GM12878 (cell line): ENCODE results near the gene PDX1. TPM values are rescaled to one million over a fixed set of nuclear protein-coding genes. Genes with fewer than 3 reads are reported as not detected.

Experiments
- ATAC-seq: fragments of 200-7000 bp; cut with Tn5 transposase; 3 replicates; pipeline ENCODE4 v1.9.1; 2020; ENCODE audit warnings: mild to moderate bottlenecking, moderate library complexity
- BruUV-seq: library from RNA; stranded (reverse); fragments of 400-500 nt; replicated peaks from 2 replicates; lab custom pipeline; 2021; lab: Mats Ljungman, UMichigan
- CTCF ChIA-PET: fragments of 300-600 bp; sonication (Branson Sonifier 250); formaldehyde crosslinking; extraction: SDS; loops from one replicate; lab custom pipeline; 2021; ENCODE audit warnings: inconsistent platforms; lab: Yijun Ruan, JAX
- POLR2A ChIA-PET: fragments of 350-600 bp; formaldehyde crosslinking; extraction: SDS; loops from one replicate; lab custom pipeline; 2021; ENCODE audit warnings: inconsistent platforms; lab: Charles Lee
- RAD21 ChIA-PET: fragments of 300-600 bp; sonication (Branson Sonifier 250); formaldehyde crosslinking; loops from one replicate; lab custom pipeline; 2023; ENCODE audit warnings: antibody characterized with exemption; ENCODE audit not compliant: unreplicated experiment; lab: Charles Lee
- SMC1A ChIA-PET: fragments of 300-600 bp; sonication (Branson Sonifier 250); formaldehyde crosslinking; loops from one replicate; lab custom pipeline; 2023; ENCODE audit not compliant: unreplicated experiment, uncharacterized antibody; lab: Charles Lee
- DNase-seq: peaks from one replicate; pipeline ENCODE4 v3.0.0-alpha.2; 2011; ENCODE audit warnings: low read depth, low spot score
- FAIRE-seq: peaks from 3 replicates; lab custom pipeline; 2011; peaks lifted over from hg19 to GRCh38; lab: Jason Lieb, UNC
- H2AFZ ChIP-seq: 2 replicates; pipeline ENCODE4 v1.6.0; 2011; ENCODE audit warnings: low read depth, low read length, control low read depth; ENCODE audit not compliant: control insufficient read depth
- H3K27ac ChIP-seq: 2 replicates; pipeline ENCODE4 v1.5.1; 2011; ENCODE audit warnings: control low read depth; ENCODE audit not compliant: control insufficient read depth, insufficient read depth
- H3K27me3 ChIP-seq, 2 experiments: replicated peaks in 1 of 2; 2 replicates each; pipeline versions ENCODE4 v1.6.0 to v1.6.1; 2011; ENCODE audit warnings: low read length in 1 of 2; ENCODE audit not compliant: control insufficient read depth in 2 of 2, insufficient read depth in 2 of 2
- H3K36me3 ChIP-seq, 2 experiments: 2 replicates each; pipeline ENCODE4 v1.5.1; 2011; ENCODE audit warnings: low read length in 1 of 2; ENCODE audit not compliant: control insufficient read depth in 2 of 2, insufficient read depth in 2 of 2
- H3K4me1 ChIP-seq: 2 replicates; pipeline ENCODE4 v1.6.1; 2011; ENCODE audit warnings: mild to moderate bottlenecking, low read length, moderate library complexity, mixed read lengths; ENCODE audit not compliant: control insufficient read depth, insufficient read depth
- H3K4me2 ChIP-seq: 2 replicates; pipeline ENCODE4 v1.6.0; 2011; ENCODE audit warnings: control low read depth; ENCODE audit not compliant: control insufficient read depth, insufficient read depth
- H3K4me3 ChIP-seq: fragments of 200-600 bp; sonication (generic); 2 replicates; pipeline ENCODE4 v1.5.1; 2016
- H3K79me2 ChIP-seq: 2 replicates; pipeline ENCODE4 v1.6.0; 2011; ENCODE audit warnings: low read length; ENCODE audit not compliant: control insufficient read depth, insufficient read depth
- H3K9ac ChIP-seq: 2 replicates; pipeline ENCODE4 v1.8.0; 2011; ENCODE audit warnings: low read length, control low read depth, mixed read lengths; ENCODE audit not compliant: control insufficient read depth, insufficient read depth
- H3K9me3 ChIP-seq: replicated peaks from 3 replicates; pipeline ENCODE4 v1.5.1; 2011; ENCODE audit warnings: mild to moderate bottlenecking, low read length; ENCODE audit not compliant: control insufficient read depth, insufficient read depth
- H4K20me1 ChIP-seq: 2 replicates; pipeline ENCODE4 v1.6.0; 2011; ENCODE audit not compliant: control insufficient read depth, insufficient read depth
- BRCA1 ChIP-seq: IDR thresholded peaks from 2 replicates; pipeline ENCODE4 v1.6.1; 2011; ENCODE audit warnings: low read depth, low read length, improper control_type of control experiment
- CHD2 ChIP-seq: IDR thresholded peaks from 2 replicates; pipeline ENCODE4 v1.6.1; 2011; ENCODE audit warnings: low read depth, low read length, improper control_type of control experiment, borderline replicate concordance
- CREB1 ChIP-seq: IDR thresholded peaks from 2 replicates; pipeline ENCODE4 v1.6.1; 2012; ENCODE audit warnings: low read depth, mild to moderate bottlenecking, inconsistent platforms
- FOS ChIP-seq: IDR thresholded peaks from 3 replicates; pipeline ENCODE4 v1.6.1; 2011; ENCODE audit warnings: borderline replicate concordance; ENCODE audit not compliant: insufficient read length; ENCODE audit errors: extremely low read depth
- GATAD2B ChIP-seq: fragments of 450-650 bp; conservative IDR thresholded peaks from 2 replicates; pipeline ENCODE4 v1.6.1; 2017; ENCODE audit warnings: low read depth, mild to moderate bottlenecking, moderate library complexity
- HDAC2 ChIP-seq: fragments of 200-600 bp; sonication (generic); IDR thresholded peaks from 2 replicates; pipeline ENCODE4 v1.6.1; 2017
- HDGF ChIP-seq: fragments of 450-650 bp; IDR thresholded peaks from 2 replicates; pipeline ENCODE4 v1.6.1; 2016; ENCODE audit warnings: antibody characterized with exemption
- NR2C2 ChIP-seq: IDR thresholded peaks from 2 replicates; pipeline ENCODE4 v1.6.1; 2011; ENCODE audit warnings: borderline replicate concordance, low read depth; ENCODE audit not compliant: control insufficient read depth, insufficient read length
- NR2F1 ChIP-seq: fragments of 450-650 bp; conservative IDR thresholded peaks from 2 replicates; pipeline ENCODE4 v1.6.1; 2017; ENCODE audit warnings: mild to moderate bottlenecking
- POLR2A ChIP-seq: IDR thresholded peaks from 2 replicates; pipeline ENCODE4 v1.6.1; 2011; ENCODE audit warnings: low read depth, mild to moderate bottlenecking, low read length
- SREBF1 ChIP-seq: IDR thresholded peaks from 2 replicates; pipeline ENCODE4 v1.6.1; 2012; ENCODE audit warnings: mild to moderate bottlenecking, low read length
- TBL1XR1 ChIP-seq: IDR thresholded peaks from 2 replicates; pipeline ENCODE4 v1.6.1; 2012; ENCODE audit warnings: low read depth, low read length, improper control_type of control experiment
- TCF7 ChIP-seq: IDR thresholded peaks from 2 replicates; pipeline ENCODE4 v1.6.1; 2014; ENCODE audit warnings: antibody characterized with exemption, borderline replicate concordance
- USF2 ChIP-seq: IDR thresholded peaks from 2 replicates; pipeline ENCODE4 v1.6.1; 2011; ENCODE audit warnings: low read depth, low read length, improper control_type of control experiment, borderline replicate concordance
- ZBTB40 ChIP-seq: fragments of 450-650 bp; IDR thresholded peaks from 2 replicates; pipeline ENCODE4 v1.6.1; 2016; ENCODE audit warnings: mild to moderate bottlenecking, moderate library complexity, borderline replicate concordance
- whole genome bisulfite sequencing: methylation state at CpG from one replicate; pipeline ENCODE4 v1.1.6; 2016; ENCODE audit warnings: low lambda C conversion rate; ENCODE audit not compliant: insufficient replicate concordance, insufficient coverage; ENCODE audit errors: missing lambda C conversion rate; 5-methylcytosine and 5-hydroxymethylcytosine counted together
- in situ Hi-C: fragments of 300-500 bp; cut with MboI; formaldehyde crosslinking; loops from 9 replicates; pipeline ENCODE4 v1.14.3; 2018; ENCODE audit warnings: mixed read lengths
- intact Hi-C: fragments of 100-400 bp; cut with micrococcal nuclease; formaldehyde crosslinking; loops from one replicate; pipeline ENCODE4 v1.14.2; 2022; ENCODE audit not compliant: unreplicated experiment
- polyA plus RNA-seq, 11 experiments: library from polyadenylated mRNA; depleted of rRNA in 4 of 11; unstranded in 6 of 11; stranded (reverse) in 5 of 11; fragments of >200 nt; fragmentation: Nextera tagmentation in 4 of 11; fragmentation: Illumina TruSeq in 1 of 11; extraction: Ambion mirVana in 4 of 11; extraction: Trizol in 1 of 11; gene quantifications; 1 replicate in 1 of 11; 2 replicates in 10 of 11; pipeline versions ENCODE4 v1.2.1 to v1.2.3, GENCODE V29; 2011 to 2016; ENCODE audit warnings: inconsistent platforms in 2 of 11, missing spikeins in 2 of 11, low read depth in 1 of 11
- total RNA-seq, 4 experiments: library from RNA; depleted of rRNA in 3 of 4; stranded (reverse); fragments of >200 nt in 3 of 4; fragmentation: Illumina TruSeq in 1 of 4; extraction: Trizol in 1 of 4; gene quantifications; 2 replicates each; pipeline versions ENCODE4 v1.2.1 to v1.2.3, GENCODE V29; 2013 to 2021

The PDX1 gene
- total and polyA plus RNA-seq, 10 of the 15 experiments (the other 5 are each of a cell fraction or from before 2014, with no cell fraction given): 0.02 to 0.03 TPM; not detected in 8

- ATAC-seq: no peak
- in situ Hi-C loops: no loop called here
These were observed 41.5 kb upstream of the PDX1 start for GRCh38 chr13:27878274-27878673.

More at GRCh38 chr13:27878274-27878673, 41.5 kb upstream of the PDX1 start:
- no peaks in the 10 kb centered on the region for H4K20me1 ChIP-seq
- H3K4me2 ChIP-seq: no peak overlapping the region
- no TSS peak for BruUV-seq
- SMC1A ChIA-PET: no interaction called here
- H3K27me3 ChIP-seq: peaks cover 0 to 3% of the 10 kb centered on the region in 2 experiments; a peak in 2 of 4 replicates
- no peaks in the 10 kb centered on the region for H3K79me2 ChIP-seq
- H3K4me3 ChIP-seq: no peak overlapping the region
- RAD21 ChIA-PET: no interaction called here
- POLR2A ChIA-PET: no interaction called here
- H3K36me3 ChIP-seq: no peaks in the 10 kb centered on the region
- H3K9me3 ChIP-seq: no peaks in the 10 kb centered on the region
- H3K4me1 ChIP-seq: no peaks in the 10 kb centered on the region
- WGBS: 20% methylated on average over 5 of the region's 5 CpGs
- TF ChIP-seq TBL1XR1 (no peak), HDGF (no peak), NR2C2 (no peak), SREBF1 (no peak), FOS (no peak), USF2 (no peak), NR2F1 (no peak), BRCA1 (no peak), TCF7 (no peak), HDAC2 (no peak), CREB1 (no peak), CHD2 (no peak), POLR2A (no peak), ZBTB40 (no peak), GATAD2B (no peak)
- DNase-seq (no peak), FAIRE-seq (no peak)
- no peak overlapping the region for H3K9ac ChIP-seq
- CTCF ChIA-PET: interaction anchor here (2.7 kb wide), 1 partner anchor 75 kb away, joined by 11 read pairs; no protein-coding TSS in a partner anchor
- H2AFZ ChIP-seq: no peak overlapping the region
- no peak overlapping the region for H3K27ac ChIP-seq
- intact Hi-C loops: no loop called here
